Activated CD4-positive, alpha-beta T cell treated with anti-CD3 and anti-CD28 coated beads for 4 hours (primary cell): Measurements from ENCODE around the gene WBP2.

Experiments
- DNase-seq, 2 donors: peaks; one replicate each; pipeline ENCODE4 v3.0.0-alpha.2; 2020

WBP2 gene

DNA sequence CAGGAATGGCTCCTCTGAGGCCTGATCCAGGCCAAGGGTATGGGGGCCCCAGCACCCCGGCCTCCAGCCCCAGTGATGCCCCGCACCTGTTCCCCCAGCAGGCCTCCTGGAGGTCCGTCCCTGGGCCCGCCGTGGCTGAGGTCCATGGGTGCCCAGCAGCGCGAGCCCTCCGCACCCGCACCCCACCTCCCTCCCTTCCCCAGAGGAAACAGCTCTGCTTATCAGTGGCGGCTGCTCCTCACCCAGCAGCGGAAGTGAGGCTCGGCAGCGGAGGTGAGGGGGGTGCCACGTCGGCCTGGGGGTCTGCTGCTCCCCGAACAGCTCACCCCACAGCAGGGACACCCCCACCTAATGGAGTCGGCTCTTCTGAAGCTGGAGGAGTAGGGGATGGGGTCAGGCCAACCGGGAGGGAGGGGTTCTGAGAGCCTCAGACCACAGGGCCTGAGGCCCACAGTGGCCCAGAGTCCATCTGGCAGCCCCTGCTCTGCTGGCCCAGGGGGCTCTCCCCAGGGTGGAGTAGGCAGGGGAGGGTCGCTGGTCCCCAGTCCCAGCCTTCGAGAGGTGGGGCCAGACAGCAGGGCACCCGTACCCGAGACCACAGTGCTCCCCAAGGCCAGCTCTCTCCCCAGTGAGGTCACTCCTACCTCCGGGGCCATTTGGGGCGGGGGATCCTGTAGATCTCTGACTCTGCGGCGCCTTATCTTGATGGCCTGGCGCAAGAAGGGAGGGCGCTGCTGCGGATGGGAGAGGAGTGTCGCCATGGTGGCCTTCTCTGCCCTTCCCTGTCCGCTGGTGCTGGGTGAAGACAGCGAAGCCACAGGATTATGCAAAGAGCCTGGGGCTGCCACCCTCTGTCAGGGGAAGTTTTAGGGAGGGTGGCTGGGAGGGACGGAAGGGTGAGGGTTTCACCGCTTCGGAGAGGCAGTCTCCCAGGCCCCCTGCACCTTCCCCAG is 11.3 kb downstream of the WBP2 start, which contains the start of gene UNC13D:
UNC13D (minus strand) TSS at position 828 of the 953 bp plus-strand sequence; CDS start at position 761, 67 bp downstream.
- peak; percentile 47 to 49 for DNase-seq

DNA sequence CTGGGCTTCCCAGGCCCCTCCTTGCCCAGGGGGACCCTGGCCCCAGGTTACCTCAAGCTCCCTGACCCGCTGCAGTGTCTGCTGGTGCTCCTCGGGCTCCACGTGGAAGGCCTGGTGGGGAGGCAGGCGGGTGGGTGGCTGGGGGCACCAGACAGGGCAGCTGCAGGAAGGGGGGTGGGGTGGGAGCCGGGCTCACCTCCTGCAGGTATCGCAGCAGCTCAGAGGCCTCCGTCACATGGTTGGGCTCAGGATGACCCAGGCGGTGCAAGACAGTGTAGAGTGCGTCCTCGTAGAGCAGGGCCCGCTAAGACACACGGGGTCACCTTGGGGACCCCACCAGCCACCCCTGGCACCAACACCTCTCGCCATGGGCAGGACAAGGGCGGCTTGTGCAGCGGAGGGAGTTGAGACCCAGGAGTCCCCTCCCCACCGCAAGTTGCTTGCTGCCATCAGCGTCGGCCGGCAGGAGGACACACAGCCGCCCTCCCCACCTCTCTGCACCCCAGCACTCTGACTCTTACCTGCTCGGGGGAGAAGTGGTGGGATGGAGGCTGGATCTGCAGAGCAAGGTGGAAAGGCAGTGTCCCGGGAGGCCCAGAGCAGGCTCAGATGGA is 12.1 kb downstream of the WBP2 start:
- no peak for DNase-seq

DNA sequence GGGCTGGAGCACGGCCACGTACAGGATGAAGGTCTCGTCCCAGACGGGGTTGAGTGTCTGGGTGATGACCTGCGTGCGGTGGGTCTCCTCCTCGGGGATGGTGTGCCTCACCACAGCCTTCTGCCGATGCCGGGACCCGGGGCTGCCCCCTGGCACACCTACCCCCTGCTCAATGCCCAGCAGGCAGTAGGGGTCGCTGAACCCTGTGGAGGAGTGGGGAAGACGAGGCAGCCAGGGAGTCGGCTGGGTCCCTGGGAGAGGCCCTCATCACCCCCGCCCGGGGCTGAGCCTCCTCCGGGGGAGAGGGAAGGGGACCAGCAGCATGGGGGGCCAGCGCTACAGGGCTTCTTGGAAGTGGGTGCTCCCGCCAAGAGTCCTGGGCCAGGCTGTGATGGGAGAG is 12.7 kb downstream of the WBP2 start:
- DNase-seq = no peak

DNA sequence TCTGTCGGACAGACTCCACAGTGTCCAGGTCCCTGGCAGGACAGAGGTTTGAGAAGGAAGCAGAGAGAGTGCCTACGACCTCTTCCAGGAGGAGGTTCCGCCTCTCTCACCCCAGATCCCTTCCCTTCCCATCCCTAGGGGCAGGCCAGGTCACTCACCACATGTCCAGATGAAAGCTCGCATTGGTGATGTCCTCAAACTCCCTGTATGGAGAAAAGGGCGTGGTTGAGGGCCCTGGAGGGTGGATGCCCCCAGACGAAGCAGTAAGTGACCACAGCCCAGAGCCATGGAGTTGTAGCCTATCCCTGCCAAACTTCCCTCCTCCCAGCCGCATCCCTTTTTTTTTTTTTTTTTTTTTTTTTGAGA is 14.4 kb downstream of the WBP2 start:
- no peak for DNase-seq

DNA sequence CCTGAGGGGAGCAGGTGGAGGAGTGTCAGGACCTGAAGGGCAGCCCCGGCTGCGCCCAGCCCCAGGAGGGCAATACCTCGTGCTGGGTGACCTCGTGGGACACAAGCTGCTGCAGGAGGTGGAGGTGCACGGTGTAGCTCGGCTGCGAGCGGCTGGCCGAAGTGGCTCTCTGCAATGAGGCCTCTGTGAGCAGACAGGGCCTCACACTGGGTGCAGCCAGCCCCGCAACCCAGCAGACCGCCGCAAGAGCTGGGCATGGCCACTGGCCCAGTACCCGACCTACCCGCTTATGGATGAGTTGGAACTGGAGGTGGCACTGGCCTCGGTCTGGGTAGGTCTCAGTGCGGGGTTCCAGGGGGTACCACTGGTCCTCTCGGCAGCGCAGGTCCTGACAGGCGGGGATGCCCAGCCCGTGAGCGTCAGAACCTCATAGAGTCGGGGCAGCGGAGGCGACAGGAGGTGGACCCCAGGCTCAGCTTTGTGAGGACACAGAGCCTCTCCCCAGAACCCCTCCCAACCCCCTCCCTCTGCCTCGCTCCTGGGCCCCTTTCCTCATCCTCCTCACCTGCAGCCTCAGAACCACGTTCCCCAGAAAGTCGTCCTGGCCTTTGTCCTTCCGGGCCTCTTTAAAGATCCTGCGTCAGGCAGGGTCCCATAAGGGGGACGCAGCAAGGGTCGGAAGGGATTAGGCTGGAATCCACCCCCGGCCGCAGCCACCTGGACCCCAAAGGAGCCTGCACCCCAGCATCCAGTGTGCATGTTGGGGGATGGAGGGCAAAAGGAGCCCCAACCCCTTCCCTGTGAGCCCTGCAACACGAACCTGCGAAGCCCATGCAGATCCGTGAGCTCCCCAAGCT is 15.0 kb downstream of the WBP2 start:
- no peak for DNase-seq

DNA sequence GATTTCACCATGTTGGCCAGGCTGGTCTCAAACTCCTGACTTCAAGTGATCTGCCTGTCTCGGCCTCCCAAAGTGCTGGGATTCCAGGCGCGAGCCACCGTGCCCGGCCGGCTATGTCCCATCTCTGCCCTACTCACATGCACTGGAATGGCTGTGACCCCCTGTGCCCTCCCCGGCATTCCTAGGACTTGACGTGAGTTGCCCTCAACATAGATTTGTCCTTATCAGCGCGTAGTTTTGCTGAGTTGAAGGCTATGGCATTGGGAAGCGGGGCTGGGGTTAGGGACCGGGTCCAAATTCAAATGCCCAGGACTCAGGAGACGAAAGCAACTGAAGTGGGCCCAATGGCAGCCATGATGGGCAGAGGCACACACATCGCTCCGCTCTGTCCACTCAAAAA is 16.7 kb downstream of the WBP2 start:
- DNase-seq = no peak

DNA sequence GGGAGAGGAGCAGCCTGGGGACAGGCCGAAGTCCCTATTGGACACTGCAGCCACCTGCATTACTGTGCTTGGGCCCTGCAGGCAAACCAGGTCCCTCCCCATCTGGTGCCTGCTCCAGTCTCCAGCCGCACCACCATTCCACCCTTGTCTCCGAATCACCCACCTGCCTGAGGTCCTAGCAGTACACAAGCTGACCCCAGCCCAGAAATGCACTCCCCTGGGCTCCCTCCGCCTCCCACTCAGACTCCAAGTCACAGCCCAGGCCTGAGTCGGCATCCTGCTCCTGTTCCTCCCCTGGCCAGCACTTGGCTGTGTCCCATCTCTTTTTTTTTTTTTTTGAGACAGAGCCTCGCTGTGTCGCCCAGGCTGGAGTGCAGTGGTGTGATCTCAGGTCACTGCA is 17.2 kb downstream of the WBP2 start:
- no peak for DNase-seq

DNA sequence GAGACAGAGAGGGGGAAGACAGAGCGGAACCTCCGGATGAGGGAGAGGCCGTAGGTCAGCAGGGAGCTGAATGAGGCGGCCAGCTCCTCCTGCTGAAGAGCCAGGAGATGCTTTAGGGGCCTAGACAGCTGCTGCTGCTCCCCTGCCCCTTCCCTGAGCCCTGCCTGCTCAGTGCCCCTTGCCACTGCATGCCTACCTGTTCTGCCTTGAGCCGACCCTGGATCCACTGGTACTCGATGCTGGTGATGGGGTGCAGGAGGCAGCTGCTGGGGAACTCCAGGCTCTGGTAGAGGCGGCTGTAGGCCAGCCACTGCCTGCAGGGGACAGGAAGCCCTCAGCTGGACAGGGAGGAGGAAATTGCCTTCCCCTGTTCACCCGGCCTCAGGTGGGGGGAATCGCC is 18.5 kb downstream of the WBP2 start:
- DNase-seq = no peak

DNA sequence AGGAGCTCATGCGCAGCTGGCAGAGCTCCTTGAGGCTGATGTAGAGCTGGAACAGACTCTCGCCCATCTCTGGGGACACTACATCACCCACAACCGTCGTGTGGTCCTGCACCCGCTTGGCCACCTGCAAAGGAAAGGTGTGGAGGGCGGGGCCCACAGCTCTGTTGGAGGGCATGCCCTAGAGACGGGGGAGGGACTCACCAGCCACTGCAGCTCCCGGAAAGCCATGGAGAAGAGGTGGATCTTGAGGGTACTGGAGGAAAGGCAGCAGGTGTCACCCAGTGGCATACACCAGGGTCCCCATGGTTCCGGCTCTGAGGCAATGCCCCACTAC is 19.5 kb downstream of the WBP2 start:
- DNase-seq = no peak

DNA sequence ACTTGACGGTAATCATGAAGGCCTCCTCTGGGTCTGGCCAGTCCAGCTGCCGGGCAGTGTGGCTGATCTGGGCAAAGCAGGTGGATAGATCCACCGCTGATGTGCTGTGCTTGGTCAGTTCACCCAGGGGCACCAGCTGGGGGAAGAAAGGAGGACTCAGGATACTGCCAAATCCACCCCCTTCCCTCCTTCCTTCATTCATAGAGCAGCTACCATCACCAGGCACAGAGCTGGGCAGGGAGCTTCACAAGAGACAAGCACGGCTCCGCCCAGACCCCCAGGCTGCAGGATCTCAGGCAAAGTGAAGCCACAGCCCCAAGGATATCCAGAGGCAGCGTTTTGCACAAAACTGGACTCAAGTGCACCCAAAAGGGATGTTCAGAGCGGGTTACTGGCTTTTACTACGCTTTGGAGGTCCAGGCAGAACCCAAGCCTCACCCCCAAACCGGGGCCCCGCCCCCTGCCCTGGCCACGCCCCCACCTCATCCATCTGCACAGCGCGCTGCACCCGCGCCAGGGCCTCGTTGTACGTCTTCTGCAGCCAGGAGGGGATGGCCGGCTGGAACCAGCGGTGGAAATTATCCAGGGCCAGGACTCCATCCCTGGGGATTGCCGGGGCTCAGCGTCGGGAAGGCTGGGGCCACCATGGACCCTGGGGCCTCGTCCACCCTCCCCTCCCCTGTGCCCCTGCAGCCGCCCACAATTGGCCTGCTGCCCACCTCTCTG is 20.0 kb downstream of the WBP2 start:
- DNase-seq = no peak

DNA sequence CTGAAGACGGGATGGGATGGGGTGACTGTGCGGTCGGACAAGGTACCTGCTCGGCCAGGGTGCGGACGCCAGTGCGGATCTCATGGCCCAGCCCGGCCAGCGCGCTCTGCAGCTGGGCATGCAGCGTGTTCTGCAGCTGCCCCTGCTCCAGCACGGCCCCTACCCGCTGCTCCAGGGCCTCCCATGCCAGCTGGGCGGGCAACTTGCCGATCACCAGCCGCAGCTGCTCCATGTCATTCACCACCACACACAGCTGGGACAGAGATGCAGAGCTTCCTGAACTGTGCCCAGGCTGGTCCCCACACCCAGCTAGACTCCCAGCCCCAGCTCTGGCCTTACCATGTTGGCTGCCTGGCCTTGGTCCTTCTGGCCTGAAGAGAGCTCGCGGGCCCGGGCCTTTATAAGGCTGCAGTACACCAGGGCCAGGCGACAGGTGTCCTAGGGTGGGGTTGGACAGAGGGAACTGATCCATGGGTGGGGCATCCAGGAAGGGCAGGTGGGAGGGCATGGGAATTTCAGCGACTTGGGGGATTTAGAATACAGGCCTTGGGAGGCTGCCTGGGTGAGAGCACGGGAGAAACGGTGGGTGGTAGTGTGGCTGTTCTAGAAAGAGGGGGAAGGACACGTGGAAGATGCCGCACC is 20.7 kb downstream of the WBP2 start:
- DNase-seq = no peak

DNA sequence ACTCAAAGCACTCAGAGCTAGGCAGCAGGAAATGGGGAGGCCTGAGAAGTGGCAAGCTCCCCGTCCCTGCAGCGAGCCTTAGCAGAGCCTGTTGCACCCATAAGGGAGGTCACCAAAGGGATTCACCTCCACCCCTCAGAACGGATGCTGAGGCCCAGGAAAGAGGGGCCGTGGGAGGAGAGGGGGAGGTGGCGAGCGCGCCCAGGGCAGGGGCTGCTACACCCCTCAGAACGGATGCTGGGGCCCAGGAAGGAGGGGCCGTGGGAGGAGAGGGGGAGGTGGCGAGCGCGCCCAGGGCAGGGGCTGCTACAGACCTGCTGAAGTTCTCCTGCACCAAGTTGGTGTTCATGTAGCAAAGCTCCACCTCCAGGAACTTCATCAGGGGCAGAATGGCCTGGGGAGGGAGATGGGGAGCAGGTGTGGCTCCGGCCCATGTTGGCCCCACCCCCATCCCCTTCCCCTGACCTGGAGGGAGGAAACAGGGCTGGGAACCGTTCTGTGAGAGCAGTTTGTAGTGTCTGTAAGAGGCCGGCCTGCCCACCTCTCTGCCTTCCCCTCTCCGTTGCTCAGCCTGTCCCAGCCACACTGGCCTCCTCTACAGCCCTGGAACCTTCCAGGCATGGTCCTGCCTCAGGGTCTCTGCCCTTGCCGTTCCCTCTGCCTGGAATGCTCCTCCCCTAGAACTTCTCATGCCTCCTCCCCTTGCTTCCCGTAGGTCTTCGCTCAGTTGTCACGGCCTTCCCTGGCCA is 22.3 kb downstream of the WBP2 start:
- DNase-seq = no peak

DNA sequence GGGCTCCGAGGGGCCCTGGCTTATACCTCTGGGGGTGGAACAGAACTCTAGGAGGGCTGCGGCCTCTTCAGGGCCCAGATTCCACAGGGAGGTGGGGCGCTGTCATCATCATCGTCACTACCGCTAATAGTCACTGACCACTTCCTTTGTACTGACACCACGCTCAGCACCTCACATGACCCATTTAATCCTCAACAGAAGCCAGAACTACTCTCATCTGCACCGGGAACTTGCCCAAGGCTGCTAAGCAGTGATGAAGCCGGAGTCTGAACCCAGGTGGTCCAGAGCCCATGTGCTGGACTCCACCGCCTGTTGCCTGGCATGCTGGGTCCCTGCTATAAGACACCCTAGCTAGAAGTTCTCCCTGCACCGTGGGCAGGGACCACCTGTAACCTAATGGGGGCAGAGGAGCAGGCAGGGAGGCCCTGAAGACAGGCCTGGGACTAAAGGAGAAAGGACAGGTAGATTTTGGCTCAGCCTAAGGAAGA is 22.9 kb downstream of the WBP2 start:
- no peak for DNase-seq

DNA sequence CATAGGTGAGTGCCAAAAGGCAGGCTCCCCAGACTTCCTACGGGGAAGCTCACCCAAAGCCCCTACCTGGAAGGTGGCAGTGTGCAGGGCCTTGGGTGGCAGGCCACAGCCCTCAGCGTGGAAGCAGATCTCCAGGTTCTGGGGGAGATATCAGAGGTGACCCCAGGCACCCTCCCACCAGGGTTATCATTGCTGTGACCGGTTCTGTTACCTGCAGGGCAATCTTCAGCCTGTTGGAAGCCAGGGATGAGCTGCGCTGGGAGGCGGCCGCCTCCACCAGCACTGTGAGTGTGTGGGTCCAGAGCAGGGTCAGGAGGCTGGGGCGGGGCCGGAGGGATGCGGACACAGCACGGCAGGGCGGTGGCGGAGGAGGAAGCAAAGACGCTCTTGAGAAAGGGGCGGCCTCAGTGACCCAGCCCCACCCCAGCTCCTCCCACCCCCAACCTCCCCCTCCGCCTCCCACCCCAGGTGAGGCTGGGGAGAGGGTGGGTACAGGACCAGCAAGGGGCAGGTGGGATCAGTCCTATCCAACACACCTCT is 24.0 kb downstream of the WBP2 start:
- DNase-seq = no peak

DNA sequence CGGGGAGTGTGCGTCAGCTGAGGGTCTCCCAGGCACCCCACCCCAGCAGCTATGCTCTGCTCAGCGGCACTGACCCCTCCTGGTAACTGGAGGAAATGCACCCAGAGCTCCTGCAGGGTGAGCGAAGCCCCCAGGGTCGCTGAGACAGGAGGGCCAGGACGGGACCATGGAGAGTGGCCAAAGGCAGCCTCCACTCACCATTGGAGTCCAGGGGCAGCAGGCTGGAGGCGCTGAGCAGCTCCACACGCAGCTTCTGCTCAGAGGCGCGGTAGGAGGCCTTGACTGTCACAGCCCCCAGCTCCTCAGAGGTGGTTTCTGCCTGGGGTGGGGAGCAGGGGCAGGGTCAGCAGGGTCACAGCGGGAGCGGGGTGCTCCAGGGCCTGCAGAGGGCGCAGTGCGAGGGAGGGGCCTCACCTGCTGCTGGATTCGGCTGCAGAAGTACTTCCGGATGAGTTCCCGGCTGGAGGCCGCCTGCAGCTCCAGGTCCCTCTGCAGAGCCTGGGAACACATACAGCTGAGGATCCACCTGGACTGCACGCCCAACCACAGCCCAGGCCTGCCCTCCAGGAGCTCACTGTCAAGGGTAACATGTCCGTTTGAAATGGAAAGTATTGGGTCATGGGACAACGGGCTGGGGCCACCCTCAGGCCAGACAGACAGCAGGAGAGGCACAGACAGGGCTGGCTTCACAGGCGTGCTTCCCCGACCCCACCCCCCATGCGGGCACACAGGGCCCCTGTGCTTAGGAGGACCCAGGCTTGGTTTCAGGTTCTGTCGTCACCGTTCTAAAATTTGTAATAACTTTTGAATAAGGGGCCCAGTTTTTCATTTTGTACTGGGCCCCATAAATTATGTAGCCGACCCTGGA is 24.7 kb downstream of the WBP2 start:
- DNase-seq = peak in 1 of 2 donors; percentile 42

DNA sequence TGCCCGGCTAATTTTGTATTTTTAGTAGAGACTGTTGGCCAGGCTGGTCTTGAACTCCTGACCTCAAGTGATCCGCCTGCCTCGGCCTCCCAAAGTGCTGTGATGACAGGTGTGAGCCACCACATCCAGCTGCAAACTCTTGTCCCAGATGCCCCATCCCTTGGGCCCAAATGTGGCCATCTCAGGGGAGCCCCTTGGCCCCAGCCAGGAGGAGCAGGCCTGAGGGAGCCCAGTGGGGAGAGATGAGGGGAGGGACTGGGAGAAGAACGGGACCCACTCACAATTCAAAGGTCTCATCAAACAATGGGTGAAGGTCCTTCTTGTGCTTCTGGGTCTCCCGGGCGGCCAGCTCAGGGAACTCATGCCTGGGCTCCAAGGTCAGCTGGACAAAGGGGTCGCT is 25.4 kb downstream of the WBP2 start:
- no peak for DNase-seq

DNA sequence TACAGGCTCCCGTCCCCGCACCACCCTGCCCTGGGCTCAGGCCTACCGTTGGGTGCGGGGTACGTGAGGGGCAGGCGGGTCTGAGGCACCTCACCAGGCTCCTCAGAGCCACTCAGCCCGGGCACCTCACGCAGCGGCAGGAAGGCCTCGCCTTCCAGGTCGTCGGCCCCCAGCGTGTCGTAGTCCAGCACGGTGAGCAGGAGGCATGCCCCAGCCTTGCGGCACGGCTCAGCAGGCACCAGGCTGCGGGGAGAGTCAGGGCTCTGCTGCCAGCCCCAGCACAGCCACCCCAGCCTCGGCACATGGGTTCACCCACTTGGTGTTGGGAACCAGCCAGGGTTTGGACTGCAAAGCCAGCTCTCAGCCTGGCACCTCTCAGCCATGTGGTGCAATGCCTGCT is 26.4 kb downstream of the WBP2 start:
- DNase-seq = no peak

DNA sequence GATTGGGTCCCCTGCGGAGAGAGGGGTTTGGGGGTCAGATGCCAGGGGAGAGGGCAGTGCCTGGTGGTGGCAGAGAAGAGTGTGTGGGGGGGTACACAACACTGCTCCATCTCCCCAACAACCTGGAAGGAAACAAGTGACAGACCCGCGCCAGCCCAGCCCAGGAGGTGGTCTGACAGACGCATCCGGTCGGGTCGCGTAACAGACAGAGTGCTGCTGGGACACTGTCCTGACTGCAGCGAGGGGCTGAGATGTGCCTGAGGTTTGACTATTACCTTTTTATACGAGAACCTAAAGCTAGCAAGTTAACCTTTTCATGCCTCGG is 27.1 kb downstream of the WBP2 start:
- DNase-seq = no peak

DNA sequence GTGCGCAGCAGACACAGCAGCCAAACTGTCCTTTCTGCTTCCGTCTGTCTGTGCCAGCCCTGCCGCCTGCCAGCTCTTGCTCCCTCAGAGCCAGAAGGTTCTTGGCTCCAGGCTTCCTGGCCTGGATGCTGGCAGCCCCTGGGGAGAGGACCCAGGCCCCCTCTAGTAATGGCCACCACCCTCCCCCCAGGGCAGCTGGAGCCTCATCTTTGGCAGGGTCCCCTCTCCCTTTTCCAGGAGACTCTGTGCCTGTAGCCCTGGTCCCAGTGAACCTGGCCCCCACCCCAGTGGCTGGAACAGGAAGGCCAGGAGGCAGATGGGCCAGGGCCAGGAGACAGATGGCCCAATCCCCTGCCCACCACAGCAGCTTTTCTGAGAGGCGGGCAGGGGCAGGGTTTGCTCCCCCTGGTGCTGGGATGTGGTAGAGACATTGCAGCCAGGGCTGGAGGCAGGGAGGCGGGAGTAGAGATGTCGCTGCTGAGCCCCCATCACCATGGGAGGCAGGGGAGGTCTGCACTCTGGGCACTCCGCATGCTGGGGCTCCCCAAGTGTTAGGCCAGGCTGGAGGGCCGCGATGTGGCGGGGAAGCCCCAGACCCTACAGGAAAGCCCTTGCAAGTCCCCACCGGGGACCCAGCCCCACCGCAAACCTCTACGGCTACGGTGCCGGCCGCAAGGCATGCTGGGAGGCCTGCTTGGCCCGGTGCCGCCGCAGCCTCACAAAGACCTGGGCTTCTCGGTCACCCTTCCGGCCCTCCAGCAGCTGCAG is 27.6 kb downstream of the WBP2 start:
- peak; percentile 57 to 72 for DNase-seq
